ENCODE data around the gene C1QL1. TPM values are rescaled to one million over a fixed set of nuclear protein-coding genes. Genes with fewer than 3 reads are reported as not detected.
A peak's percentile ranks its signal among the peaks of the same experiment; 100 is the strongest.

The C1QL1 gene
- total RNA-seq, result under 1 TPM; 0.32 to 0.34 TPM

GRCh38 chr17:44968225-44969143 is at the start of gene C1QL1:
TSS of gene C1QL1 (minus strand) at chr17:44968303. CDS start at chr17:44968048, 255 bp downstream.
- Mint-ChIP-seq H3K9me3 (no peaks in the 10 kb centered on the region), H3K4me1 (peaks cover 18% of the 10 kb centered on the region), H3K27me3 (peaks cover 36% of the 10 kb centered on the region), H3K27ac (peak within 1 kb of the TSS; percentile 65), H3K36me3 (ENCODE audit: low read depth) (peaks cover 7% of the 10 kb centered on the region), H3K4me3 (peak within 1 kb of the TSS; percentile 75)
- peak; percentile 75 for ATAC-seq (replicated peaks)

DNA sequence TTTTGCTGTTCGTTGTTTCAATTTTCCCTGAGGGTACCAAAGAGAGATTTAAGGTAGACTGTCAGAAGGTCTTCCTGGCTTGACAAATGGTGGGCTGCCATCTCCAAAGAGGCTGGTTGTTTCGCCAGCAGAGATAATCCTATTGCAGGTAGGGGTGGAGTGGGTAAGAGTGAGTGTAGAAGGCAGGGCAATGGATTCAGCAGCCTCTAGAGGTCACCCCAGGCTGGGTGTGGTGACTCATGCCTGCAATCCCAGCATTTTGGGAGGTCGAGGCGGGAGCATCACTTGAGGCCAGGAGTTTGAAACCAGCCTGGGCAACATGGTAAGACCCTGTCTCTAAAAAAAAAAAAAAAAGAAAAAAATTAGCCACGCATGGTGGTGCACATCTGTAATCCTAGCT is 48.7 kb upstream of the C1QL1 start:
- no peak for ATAC-seq (replicated peaks)
- H3K27ac Mint-ChIP-seq, result no peak overlapping the region
- peaks cover 15% of the 10 kb centered on the region for H3K4me1 Mint-ChIP-seq
- peaks cover 28% of the 10 kb centered on the region for H3K27me3 Mint-ChIP-seq
- no peak overlapping the region for H3K4me3 Mint-ChIP-seq
- no peaks in the 10 kb centered on the region for H3K9me3 Mint-ChIP-seq
- H3K36me3 Mint-ChIP-seq (ENCODE audit: low read depth), result peaks cover 12% of the 10 kb centered on the region

DNA sequence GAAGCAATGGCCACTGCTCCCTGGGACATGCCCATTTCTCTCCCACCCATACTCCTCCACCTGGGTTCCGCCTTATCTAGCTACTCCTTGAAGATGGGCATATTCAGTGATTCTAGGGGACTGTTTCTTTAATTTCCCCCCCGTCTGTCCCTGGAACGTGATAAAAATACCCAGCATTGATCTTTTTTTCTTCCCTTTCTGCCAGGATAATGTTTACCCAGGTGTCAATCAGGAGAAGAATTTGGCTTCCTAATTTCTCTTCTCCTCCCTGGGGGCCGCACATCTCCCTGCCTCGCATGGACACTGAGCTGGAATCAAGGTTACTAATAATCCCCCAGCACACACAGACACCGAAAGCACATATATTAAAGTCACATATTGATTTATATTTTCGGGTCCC is 48.1 kb upstream of the C1QL1 start:
- H3K4me1 Mint-ChIP-seq, result peaks cover 13% of the 10 kb centered on the region
- H3K9me3 Mint-ChIP-seq, result no peaks in the 10 kb centered on the region
- ATAC-seq (replicated peaks), result no peak
- H3K4me3 Mint-ChIP-seq, result no peak overlapping the region
- peaks cover 10% of the 10 kb centered on the region for H3K36me3 Mint-ChIP-seq (ENCODE audit: low read depth)
- H3K27me3 Mint-ChIP-seq, result peaks cover 25% of the 10 kb centered on the region
- H3K27ac Mint-ChIP-seq, result no peak overlapping the region

DNA sequence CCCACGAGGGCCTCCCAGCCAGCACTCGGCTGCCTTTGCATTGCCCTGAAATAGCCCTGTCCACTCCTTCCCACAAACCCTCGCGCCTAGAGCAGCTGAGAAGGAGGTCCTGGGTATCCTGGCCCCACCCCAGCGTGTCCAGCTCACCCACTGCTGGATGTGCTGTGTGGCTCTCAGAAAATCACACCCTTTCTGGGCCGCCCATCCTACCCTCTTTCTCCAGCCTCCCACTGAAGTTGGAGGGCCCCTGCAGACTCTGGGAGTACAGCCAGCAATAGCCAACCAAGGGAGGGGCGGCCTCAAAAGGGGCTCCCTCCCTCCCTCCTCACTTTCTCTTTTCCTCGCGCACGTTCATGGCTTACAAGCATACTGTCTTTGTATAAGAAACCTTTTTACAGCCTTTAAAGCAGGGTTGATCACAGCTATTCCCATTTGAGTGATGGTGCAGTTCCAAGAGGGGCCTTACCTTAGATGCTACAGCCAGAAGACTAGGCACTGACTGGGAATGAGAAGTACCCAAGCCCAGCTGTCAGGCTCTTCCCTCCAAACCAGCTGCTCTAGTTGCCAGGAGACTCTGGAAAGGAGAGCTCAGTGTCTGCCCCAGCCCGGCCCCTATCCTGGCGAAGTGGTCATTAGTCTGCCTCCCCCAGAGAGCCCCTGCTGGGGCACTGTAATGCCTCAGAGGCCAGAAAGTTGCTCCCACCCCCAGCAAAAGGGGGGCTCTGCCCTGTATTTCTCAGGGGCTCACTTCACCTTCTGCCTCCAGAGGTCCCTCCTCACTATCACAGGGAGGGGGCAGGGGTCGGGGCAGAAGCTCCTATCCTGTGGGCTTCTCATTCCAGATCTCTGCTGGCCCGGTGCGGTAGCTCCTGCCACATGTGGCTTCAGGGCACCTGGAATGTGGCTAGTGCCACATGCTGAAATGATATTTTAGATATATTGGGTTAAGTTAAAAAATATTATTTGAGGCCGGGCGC is 45.2 kb upstream of the C1QL1 start:
- no peak overlapping the region for H3K27ac Mint-ChIP-seq
- no peaks in the 10 kb centered on the region for H3K4me1 Mint-ChIP-seq
- no peak overlapping the region for H3K4me3 Mint-ChIP-seq
- peaks cover 10% of the 10 kb centered on the region for H3K27me3 Mint-ChIP-seq
- H3K9me3 Mint-ChIP-seq, result no peaks in the 10 kb centered on the region
- no peaks in the 10 kb centered on the region for H3K36me3 Mint-ChIP-seq (ENCODE audit: low read depth)
- ATAC-seq (replicated peaks), result no peak

DNA sequence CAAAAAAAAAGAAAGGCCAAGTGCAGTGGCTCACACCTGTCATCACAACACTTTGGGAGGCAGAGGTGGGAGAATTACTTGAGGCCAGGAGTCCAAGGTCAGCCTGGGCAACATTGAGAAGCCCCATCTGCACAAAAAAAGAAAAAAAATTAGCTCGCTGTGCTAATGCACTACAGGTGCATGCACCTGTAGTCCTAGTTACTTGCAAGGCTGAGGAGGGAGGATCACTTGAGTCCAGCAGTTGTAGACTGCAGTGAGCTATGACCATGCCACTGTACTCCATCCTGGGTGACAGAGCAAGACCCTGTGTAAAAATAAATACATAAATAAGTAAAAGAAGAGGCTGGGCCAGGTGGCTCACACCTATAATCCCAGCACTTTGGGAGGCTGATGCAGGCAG is 43.7 kb upstream of the C1QL1 start:
- Mint-ChIP-seq H3K27me3 (peaks cover 20% of the 10 kb centered on the region), H3K27ac (no peak overlapping the region), H3K36me3 (ENCODE audit: low read depth) (no peaks in the 10 kb centered on the region), H3K9me3 (no peaks in the 10 kb centered on the region), H3K4me1 (no peaks in the 10 kb centered on the region), H3K4me3 (no peak overlapping the region)
- ATAC-seq (replicated peaks), result no peak

DNA sequence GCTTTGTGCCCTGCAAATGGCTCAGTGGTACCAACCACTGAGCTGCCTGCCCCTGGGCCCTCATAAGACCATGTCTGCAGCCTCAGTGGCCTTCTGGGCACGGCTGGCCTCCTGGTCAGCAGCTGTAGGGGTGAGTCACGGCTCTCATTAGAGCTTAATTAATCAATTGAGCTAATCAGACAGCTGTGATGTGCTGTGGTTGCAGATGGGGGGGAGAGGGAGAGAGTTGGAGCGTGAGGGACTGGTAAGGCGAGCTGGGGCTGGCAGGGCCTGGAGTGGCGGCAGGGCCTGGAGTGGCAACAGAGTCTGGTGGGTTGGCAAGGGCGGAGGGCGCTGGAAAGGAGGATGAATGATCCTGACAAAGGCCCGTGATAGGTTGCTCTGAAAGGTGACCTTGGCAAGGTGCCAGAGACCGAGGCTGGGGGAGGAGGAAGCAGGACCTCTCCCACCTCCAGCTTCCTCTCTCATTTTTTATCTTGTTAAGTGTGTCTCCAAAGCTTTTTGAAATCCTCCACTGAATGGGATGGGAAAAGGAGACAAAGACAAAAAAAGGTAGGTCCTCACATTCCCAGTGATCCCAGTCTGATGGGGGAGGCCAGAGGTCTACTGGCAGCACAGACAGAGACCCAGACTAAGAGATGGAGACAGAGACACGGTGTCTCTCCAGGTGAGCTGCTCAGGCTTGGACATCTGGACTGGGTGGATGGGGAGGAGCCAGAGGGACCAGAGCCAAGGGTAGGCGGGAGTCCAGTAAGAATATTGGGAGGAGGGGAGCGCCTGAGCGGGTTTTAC is 41.8 kb upstream of the C1QL1 start:
- no peaks in the 10 kb centered on the region for H3K36me3 Mint-ChIP-seq (ENCODE audit: low read depth)
- H3K27ac Mint-ChIP-seq, result no peak overlapping the region
- ATAC-seq (replicated peaks), result no peak
- no peaks in the 10 kb centered on the region for H3K9me3 Mint-ChIP-seq
- H3K4me1 Mint-ChIP-seq, result no peaks in the 10 kb centered on the region
- H3K4me3 Mint-ChIP-seq, result no peak overlapping the region
- peaks cover 18% of the 10 kb centered on the region for H3K27me3 Mint-ChIP-seq

- no peaks in the 10 kb centered on the region for H3K9me3 Mint-ChIP-seq
- no peaks in the 10 kb centered on the region for H3K4me1 Mint-ChIP-seq
- H3K36me3 Mint-ChIP-seq (ENCODE audit: low read depth), result no peaks in the 10 kb centered on the region
- no peak for ATAC-seq (replicated peaks)
- no peak overlapping the region for H3K27ac Mint-ChIP-seq
- peaks cover 24% of the 10 kb centered on the region for H3K27me3 Mint-ChIP-seq
- H3K4me3 Mint-ChIP-seq, result no peak overlapping the region
Observed at GRCh38 chr17:45008216-45008615, 40.1 kb upstream of the C1QL1 start.

DNA sequence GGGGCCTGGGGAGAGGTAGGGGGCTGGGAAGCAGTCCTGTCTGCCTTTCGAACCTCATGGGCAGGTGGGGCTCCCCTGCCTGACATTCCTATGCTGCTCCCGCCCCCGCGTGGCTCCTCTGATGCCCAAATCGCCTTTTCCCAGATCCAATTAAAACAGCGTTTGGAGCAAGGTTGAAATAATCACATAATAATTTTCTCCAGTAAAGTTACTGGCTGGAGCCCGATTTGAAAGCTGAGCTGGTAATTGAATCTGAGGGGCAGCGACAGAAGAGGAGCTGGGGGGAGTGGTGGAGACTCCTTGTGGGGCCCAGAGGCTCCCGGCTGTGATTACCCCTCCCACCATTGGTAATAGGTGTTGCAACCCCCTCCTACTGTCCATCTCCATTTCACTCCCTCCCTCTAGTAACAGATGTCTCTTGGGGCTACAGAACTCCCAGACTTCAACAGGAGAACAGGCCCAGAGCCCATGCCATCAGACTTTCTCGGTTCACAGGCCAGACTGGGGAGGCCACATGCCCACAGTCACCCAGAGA is 38.9 kb upstream of the C1QL1 start:
- H3K4me3 Mint-ChIP-seq, result no peak overlapping the region
- H3K9me3 Mint-ChIP-seq, result no peaks in the 10 kb centered on the region
- no peaks in the 10 kb centered on the region for H3K4me1 Mint-ChIP-seq
- ATAC-seq (replicated peaks), result no peak
- H3K27me3 Mint-ChIP-seq, result peaks cover 24% of the 10 kb centered on the region
- H3K36me3 Mint-ChIP-seq (ENCODE audit: low read depth), result no peaks in the 10 kb centered on the region
- no peak overlapping the region for H3K27ac Mint-ChIP-seq

- Mint-ChIP-seq H3K4me3 (no peak overlapping the region), H3K36me3 (ENCODE audit: low read depth) (no peaks in the 10 kb centered on the region), H3K27me3 (peaks cover 24% of the 10 kb centered on the region), H3K4me1 (no peaks in the 10 kb centered on the region), H3K27ac (no peak overlapping the region), H3K9me3 (no peaks in the 10 kb centered on the region)
- no peak for ATAC-seq (replicated peaks)
Observed at GRCh38 chr17:45005700-45006099, 37.6 kb upstream of the C1QL1 start.

- no peak for ATAC-seq (replicated peaks)
- Mint-ChIP-seq H3K9me3 (peaks cover 4% of the 10 kb centered on the region), H3K4me3 (no peak overlapping the region), H3K27me3 (peaks cover 21% of the 10 kb centered on the region), H3K36me3 (ENCODE audit: low read depth) (no peaks in the 10 kb centered on the region), H3K4me1 (no peaks in the 10 kb centered on the region), H3K27ac (no peak overlapping the region)
Observed at GRCh38 chr17:45004388-45004787, 36.3 kb upstream of the C1QL1 start.

GRCh38 chr17:45003877-45004276 is 35.8 kb upstream of the C1QL1 start:
- Mint-ChIP-seq H3K27me3 (peaks cover 21% of the 10 kb centered on the region), H3K27ac (no peak overlapping the region)

GRCh38 chr17:45001310-45001709 is 33.2 kb upstream of the C1QL1 start:
- ATAC-seq (replicated peaks), result no peak
- Mint-ChIP-seq H3K4me1 (no peaks in the 10 kb centered on the region), H3K27me3 (peaks cover 6% of the 10 kb centered on the region), H3K9me3 (peaks cover 4% of the 10 kb centered on the region), H3K36me3 (ENCODE audit: low read depth) (no peaks in the 10 kb centered on the region), H3K27ac (no peak overlapping the region), H3K4me3 (no peak overlapping the region)

More at GRCh38 chr17:45003877-45004276, 35.8 kb upstream of the C1QL1 start:
- Mint-ChIP-seq H3K36me3 (ENCODE audit: low read depth) (no peaks in the 10 kb centered on the region), H3K4me3 (no peak overlapping the region), H3K9me3 (peaks cover 4% of the 10 kb centered on the region), H3K4me1 (no peaks in the 10 kb centered on the region)
- no peak for ATAC-seq (replicated peaks)

DNA sequence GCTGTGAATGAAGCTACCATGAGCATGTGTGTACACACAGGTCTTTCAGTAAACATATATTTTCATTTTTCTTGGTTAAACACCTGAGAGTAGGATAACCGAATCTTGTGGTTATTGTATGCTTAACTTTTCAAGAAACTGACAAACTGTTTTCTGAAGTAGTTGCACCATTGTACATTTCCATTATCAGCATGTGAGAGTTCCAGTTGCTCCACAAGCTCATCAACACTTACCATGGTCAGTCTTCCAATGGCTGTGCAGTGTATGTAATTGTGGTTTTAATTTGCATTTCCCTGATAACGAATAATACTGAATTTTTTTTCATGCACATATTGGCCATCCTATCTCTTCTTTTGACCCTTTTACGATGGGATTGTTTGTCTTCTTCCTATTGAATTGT is 31.3 kb upstream of the C1QL1 start:
- no peak for ATAC-seq (replicated peaks)
- H3K27me3 Mint-ChIP-seq, result peaks cover 6% of the 10 kb centered on the region
- peaks cover 4% of the 10 kb centered on the region for H3K9me3 Mint-ChIP-seq
- no peak overlapping the region for H3K27ac Mint-ChIP-seq
- no peak overlapping the region for H3K4me3 Mint-ChIP-seq
- H3K36me3 Mint-ChIP-seq (ENCODE audit: low read depth), result no peaks in the 10 kb centered on the region
- H3K4me1 Mint-ChIP-seq, result no peaks in the 10 kb centered on the region

- Mint-ChIP-seq H3K4me3 (no peak overlapping the region), H3K27me3 (peaks cover 3% of the 10 kb centered on the region), H3K36me3 (ENCODE audit: low read depth) (no peaks in the 10 kb centered on the region), H3K4me1 (no peaks in the 10 kb centered on the region), H3K9me3 (peaks cover 4% of the 10 kb centered on the region), H3K27ac (no peak overlapping the region)
- ATAC-seq (replicated peaks), result no peak
Observed at GRCh38 chr17:44998646-44999045, 30.5 kb upstream of the C1QL1 start.

Data from activated T-helper 17 cell treated with anti-CD3 and anti-CD28 coated beads, Interleukin-2, amount 50 U/mL, for 72 hours (primary cell).